ENCODE results near the gene DENND2A.
"Not testable (repeated sequence)": the region's sequence is repeated elsewhere in the genome, so short reads cannot be mapped to it uniquely, and the experiment has no call there.

Gene DENND2A

GRCh38 chr7:140635345-140635744 is 5.3 kb downstream of the DENND2A start:
- ChIA-PET POLR2A (no interaction called here), CTCF (interaction anchor here (0.7 kb wide), 1 partner anchor 1550 kb away, joined by 3 read pairs; no protein-coding TSS in a partner anchor)
- no peak for TF ChIP-seq CTCF (IDR thresholded peaks at IDR 0.05; ENCODE audit: control extremely low read depth, extremely low read depth, low read depth, missing control alignments)
- no peak for DNase-seq (ENCODE audit: extremely low spot score)

- no peak for TF ChIP-seq CTCF (IDR thresholded peaks at IDR 0.05; ENCODE audit: control extremely low read depth, extremely low read depth, low read depth, missing control alignments)
- ChIA-PET CTCF (no interaction called here), POLR2A (no interaction called here)
- no peak for DNase-seq (ENCODE audit: extremely low spot score)
These were observed 9.0 kb downstream of the DENND2A start for GRCh38 chr7:140631602-140632001.

- no peak for DNase-seq (ENCODE audit: extremely low spot score)
- POLR2A ChIA-PET: no interaction called here
- no peak for TF ChIP-seq CTCF (IDR thresholded peaks at IDR 0.05; ENCODE audit: control extremely low read depth, extremely low read depth, low read depth, missing control alignments)
- CTCF ChIA-PET: no interaction called here
These were observed 9.6 kb downstream of the DENND2A start for GRCh38 chr7:140631021-140631420.

GRCh38 chr7:140625908-140626868 is 14.4 kb downstream of the DENND2A start:
- ChIA-PET POLR2A (no interaction called here), CTCF (no interaction called here)
- no peak for DNase-seq (ENCODE audit: extremely low spot score)
- TF ChIP-seq CTCF (IDR thresholded peaks at IDR 0.05; ENCODE audit: control extremely low read depth, extremely low read depth, low read depth, missing control alignments): no peak

GRCh38 chr7:140625192-140625558 is 15.4 kb downstream of the DENND2A start:
- POLR2A ChIA-PET; CTCF ChIA-PET; DNase-seq (ENCODE audit: extremely low spot score): not testable (repeated sequence)

GRCh38 chr7:140624392-140625191 is 16.0 kb downstream of the DENND2A start:
- ChIA-PET POLR2A (no interaction called here), CTCF (no interaction called here)
- TF ChIP-seq CTCF (IDR thresholded peaks at IDR 0.05; ENCODE audit: control extremely low read depth, extremely low read depth, low read depth, missing control alignments): no peak
- no peak for DNase-seq (ENCODE audit: extremely low spot score)

GRCh38 chr7:140623980-140624379 is 16.6 kb downstream of the DENND2A start:
- TF ChIP-seq CTCF (IDR thresholded peaks at IDR 0.05; ENCODE audit: control extremely low read depth, extremely low read depth, low read depth, missing control alignments): no peak
- DNase-seq (ENCODE audit: extremely low spot score): no peak
- ChIA-PET POLR2A (no interaction called here), CTCF (no interaction called here)
